Measurements from ENCODE around the gene MGAT1. TPM values are rescaled to one million over a fixed set of nuclear protein-coding genes. Genes with fewer than 3 reads are reported as not detected.

The MGAT1 gene
- total and polyA plus RNA-seq, 2 experiments from 2014 or later, result 23.7 to 81.4 TPM

- TF ChIP-seq, protein P1, sequence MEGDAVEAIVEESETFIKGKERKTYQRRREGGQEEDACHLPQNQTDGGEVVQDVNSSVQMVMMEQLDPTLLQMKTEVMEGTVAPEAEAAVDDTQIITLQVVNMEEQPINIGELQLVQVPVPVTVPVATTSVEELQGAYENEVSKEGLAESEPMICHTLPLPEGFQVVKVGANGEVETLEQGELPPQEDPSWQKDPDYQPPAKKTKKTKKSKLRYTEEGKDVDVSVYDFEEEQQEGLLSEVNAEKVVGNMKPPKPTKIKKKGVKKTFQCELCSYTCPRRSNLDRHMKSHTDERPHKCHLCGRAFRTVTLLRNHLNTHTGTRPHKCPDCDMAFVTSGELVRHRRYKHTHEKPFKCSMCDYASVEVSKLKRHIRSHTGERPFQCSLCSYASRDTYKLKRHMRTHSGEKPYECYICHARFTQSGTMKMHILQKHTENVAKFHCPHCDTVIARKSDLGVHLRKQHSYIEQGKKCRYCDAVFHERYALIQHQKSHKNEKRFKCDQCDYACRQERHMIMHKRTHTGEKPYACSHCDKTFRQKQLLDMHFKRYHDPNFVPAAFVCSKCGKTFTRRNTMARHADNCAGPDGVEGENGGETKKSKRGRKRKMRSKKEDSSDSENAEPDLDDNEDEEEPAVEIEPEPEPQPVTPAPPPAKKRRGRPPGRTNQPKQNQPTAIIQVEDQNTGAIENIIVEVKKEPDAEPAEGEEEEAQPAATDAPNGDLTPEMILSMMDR (conservative IDR thresholded peaks at IDR 0.05; ENCODE audit: low read depth in 2 of 2), result no peak
These were observed 41.8 kb upstream of the MGAT1 start (continued) for GRCh38 chr5:180844432-180844831.

DNA sequence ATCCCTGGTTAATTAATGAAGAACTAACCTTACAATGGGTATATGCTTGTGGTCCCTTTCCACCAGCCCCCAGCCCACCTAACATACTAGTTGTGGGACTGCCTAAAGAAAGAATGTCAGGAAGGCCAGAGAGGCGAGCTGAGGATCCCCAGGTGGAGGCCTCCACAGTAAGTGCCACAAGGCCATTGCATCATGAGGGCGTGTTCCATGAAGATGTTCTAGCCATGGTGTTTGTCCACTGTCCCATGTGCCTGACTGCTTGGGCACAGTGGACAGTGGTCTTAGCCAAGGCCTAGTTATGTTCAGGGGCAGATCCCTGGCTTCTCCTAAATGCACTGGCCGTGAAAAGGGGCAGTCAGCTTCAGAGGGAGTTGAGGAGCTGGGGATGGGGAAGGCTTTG lies 37.3 kb upstream of the MGAT1 start:
- H3K27ac ChIP-seq (ENCODE audit: low read depth), result no peak overlapping the region
- Mint-ChIP-seq H3K4me1 (peaks cover 6% of the 10 kb centered on the region), H3K4me3 (no peak overlapping the region), H3K27me3 (ENCODE audit: insufficient read depth, low read depth, poor library complexity) (peaks cover 9% of the 10 kb centered on the region), H3K9me3 (peaks cover 22% of the 10 kb centered on the region), H3K27ac (no peak overlapping the region), H3K36me3 (ENCODE audit: low read depth) (peaks cover 19% of the 10 kb centered on the region; the same call in 2 of the 3 replicates)
- no peak for DNase-seq (ENCODE audit: low spot score)
- ATAC-seq, result no peak
- no peaks in the 10 kb centered on the region for H3K79me2 ChIP-seq (replicated peaks; ENCODE audit: insufficient read depth)
- peaks cover 4% of the 10 kb centered on the region for H3K4me1 ChIP-seq (ENCODE audit: insufficient read depth)
- peaks cover 3% of the 10 kb centered on the region; the same call in 1 of the 2 replicates for H3K9me2 ChIP-seq (ENCODE audit: insufficient read depth)
- H3F3A ChIP-seq (replicated peaks; ENCODE audit: low read depth), result no peaks in the 10 kb centered on the region
- no peak overlapping the region for H3K4me3 ChIP-seq
- H3K27me3 ChIP-seq (ENCODE audit: insufficient read depth), result no peaks in the 10 kb centered on the region
- H3K36me3 ChIP-seq (ENCODE audit: insufficient read depth), result no peaks in the 10 kb centered on the region
- H2AFZ ChIP-seq, result no peak overlapping the region
- H4K20me1 ChIP-seq (replicated peaks; ENCODE audit: insufficient read depth), result no peaks in the 10 kb centered on the region; the same call in 1 of the 2 replicates
- no peak overlapping the region for H3K4me2 ChIP-seq
- TF ChIP-seq JUNB (IDR thresholded peaks at IDR 0.05; ENCODE audit: unreplicated experiment) (no peak), EZH2 (IDR thresholded peaks at IDR 0.05; ENCODE audit: low read depth, unreplicated experiment) (no peak), POLR2AphosphoS5 (IDR thresholded peaks at IDR 0.05; ENCODE audit: low read depth) (no peak), STAT1 (IDR thresholded peaks at IDR 0.05; ENCODE audit: unreplicated experiment) (no peak), ZNF114 (CRISPR knock-in tag; IDR thresholded peaks at IDR 0.05) (no peak), CREB1 (CRISPR knock-in tag; IDR thresholded peaks at IDR 0.05; ENCODE audit: low read depth) (no peak), ZNF331 (CRISPR knock-in tag; IDR thresholded peaks at IDR 0.05; ENCODE audit: low read depth) (no peak), NANOG (IDR thresholded peaks at IDR 0.05; ENCODE audit: borderline replicate concordance) (no peak), EZH2phosphoT487 (IDR thresholded peaks at IDR 0.05; ENCODE audit: unreplicated experiment) (no peak)
- TF ChIP-seq, protein P2, sequence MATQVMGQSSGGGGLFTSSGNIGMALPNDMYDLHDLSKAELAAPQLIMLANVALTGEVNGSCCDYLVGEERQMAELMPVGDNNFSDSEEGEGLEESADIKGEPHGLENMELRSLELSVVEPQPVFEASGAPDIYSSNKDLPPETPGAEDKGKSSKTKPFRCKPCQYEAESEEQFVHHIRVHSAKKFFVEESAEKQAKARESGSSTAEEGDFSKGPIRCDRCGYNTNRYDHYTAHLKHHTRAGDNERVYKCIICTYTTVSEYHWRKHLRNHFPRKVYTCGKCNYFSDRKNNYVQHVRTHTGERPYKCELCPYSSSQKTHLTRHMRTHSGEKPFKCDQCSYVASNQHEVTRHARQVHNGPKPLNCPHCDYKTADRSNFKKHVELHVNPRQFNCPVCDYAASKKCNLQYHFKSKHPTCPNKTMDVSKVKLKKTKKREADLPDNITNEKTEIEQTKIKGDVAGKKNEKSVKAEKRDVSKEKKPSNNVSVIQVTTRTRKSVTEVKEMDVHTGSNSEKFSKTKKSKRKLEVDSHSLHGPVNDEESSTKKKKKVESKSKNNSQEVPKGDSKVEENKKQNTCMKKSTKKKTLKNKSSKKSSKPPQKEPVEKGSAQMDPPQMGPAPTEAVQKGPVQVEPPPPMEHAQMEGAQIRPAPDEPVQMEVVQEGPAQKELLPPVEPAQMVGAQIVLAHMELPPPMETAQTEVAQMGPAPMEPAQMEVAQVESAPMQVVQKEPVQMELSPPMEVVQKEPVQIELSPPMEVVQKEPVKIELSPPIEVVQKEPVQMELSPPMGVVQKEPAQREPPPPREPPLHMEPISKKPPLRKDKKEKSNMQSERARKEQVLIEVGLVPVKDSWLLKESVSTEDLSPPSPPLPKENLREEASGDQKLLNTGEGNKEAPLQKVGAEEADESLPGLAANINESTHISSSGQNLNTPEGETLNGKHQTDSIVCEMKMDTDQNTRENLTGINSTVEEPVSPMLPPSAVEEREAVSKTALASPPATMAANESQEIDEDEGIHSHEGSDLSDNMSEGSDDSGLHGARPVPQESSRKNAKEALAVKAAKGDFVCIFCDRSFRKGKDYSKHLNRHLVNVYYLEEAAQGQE (IDR thresholded peaks at IDR 0.05; ENCODE audit: unreplicated experiment), result no peak
- TF ChIP-seq, protein P3, sequence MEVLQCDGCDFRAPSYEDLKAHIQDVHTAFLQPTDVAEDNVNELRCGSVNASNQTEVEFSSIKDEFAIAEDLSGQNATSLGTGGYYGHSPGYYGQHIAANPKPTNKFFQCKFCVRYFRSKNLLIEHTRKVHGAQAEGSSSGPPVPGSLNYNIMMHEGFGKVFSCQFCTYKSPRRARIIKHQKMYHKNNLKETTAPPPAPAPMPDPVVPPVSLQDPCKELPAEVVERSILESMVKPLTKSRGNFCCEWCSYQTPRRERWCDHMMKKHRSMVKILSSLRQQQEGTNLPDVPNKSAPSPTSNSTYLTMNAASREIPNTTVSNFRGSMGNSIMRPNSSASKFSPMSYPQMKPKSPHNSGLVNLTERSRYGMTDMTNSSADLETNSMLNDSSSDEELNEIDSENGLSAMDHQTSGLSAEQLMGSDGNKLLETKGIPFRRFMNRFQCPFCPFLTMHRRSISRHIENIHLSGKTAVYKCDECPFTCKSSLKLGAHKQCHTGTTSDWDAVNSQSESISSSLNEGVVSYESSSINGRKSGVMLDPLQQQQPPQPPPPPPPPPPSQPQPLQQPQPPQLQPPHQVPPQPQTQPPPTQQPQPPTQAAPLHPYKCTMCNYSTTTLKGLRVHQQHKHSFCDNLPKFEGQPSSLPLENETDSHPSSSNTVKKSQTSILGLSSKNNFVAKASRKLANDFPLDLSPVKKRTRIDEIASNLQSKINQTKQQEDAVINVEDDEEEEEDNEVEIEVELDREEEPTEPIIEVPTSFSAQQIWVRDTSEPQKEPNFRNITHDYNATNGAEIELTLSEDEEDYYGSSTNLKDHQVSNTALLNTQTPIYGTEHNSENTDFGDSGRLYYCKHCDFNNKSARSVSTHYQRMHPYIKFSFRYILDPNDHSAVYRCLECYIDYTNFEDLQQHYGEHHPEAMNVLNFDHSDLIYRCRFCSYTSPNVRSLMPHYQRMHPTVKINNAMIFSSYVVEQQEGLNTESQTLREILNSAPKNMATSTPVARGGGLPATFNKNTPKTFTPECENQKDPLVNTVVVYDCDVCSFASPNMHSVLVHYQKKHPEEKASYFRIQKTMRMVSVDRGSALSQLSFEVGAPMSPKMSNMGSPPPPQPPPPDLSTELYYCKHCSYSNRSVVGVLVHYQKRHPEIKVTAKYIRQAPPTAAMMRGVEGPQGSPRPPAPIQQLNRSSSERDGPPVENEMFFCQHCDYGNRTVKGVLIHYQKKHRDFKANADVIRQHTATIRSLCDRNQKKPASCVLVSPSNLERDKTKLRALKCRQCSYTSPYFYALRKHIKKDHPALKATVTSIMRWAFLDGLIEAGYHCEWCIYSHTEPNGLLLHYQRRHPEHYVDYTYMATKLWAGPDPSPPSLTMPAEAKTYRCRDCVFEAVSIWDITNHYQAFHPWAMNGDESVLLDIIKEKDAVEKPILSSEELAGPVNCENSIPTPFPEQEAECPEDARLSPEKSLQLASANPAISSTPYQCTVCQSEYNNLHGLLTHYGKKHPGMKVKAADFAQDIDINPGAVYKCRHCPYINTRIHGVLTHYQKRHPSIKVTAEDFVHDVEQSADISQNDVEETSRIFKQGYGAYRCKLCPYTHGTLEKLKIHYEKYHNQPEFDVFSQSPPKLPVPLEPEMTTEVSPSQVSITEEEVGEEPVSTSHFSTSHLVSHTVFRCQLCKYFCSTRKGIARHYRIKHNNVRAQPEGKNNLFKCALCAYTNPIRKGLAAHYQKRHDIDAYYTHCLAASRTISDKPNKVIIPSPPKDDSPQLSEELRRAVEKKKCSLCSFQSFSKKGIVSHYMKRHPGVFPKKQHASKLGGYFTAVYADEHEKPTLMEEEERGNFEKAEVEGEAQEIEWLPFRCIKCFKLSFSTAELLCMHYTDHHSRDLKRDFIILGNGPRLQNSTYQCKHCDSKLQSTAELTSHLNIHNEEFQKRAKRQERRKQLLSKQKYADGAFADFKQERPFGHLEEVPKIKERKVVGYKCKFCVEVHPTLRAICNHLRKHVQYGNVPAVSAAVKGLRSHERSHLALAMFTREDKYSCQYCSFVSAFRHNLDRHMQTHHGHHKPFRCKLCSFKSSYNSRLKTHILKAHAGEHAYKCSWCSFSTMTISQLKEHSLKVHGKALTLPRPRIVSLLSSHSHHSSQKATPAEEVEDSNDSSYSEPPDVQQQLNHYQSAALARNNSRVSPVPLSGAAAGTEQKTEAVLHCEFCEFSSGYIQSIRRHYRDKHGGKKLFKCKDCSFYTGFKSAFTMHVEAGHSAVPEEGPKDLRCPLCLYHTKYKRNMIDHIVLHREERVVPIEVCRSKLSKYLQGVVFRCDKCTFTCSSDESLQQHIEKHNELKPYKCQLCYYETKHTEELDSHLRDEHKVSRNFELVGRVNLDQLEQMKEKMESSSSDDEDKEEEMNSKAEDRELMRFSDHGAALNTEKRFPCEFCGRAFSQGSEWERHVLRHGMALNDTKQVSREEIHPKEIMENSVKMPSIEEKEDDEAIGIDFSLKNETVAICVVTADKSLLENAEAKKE (CRISPR knock-in tag; IDR thresholded peaks at IDR 0.05), result no peak
- TF ChIP-seq, protein P4, sequence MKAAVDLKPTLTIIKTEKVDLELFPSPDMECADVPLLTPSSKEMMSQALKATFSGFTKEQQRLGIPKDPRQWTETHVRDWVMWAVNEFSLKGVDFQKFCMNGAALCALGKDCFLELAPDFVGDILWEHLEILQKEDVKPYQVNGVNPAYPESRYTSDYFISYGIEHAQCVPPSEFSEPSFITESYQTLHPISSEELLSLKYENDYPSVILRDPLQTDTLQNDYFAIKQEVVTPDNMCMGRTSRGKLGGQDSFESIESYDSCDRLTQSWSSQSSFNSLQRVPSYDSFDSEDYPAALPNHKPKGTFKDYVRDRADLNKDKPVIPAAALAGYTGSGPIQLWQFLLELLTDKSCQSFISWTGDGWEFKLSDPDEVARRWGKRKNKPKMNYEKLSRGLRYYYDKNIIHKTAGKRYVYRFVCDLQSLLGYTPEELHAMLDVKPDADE (IDR thresholded peaks at IDR 0.05), result no peak
